ENCODE measurements around the gene AASDH.

DNA sequence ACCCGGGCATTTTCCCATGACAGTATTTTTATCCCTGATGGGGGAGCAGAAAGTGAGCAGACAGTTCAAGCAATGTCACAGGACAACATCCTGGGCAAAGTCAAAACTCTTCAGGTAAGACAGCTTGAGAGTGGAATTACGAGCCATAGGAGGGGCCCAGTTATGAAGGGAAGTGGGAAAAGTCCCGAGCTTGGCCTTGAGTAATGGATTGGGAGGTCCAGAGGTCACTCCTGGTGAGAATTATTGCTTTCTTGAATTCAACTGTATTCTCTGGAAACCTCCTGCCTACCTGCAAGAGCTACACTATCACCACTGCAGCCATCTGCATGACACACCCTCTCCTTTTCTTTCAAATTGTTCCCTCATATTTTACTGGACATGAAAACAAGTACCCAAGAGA is 89.1 kb downstream of the AASDH start:
- no peak for TF ChIP-seq ZNF501 (CRISPR knock-in tag; IDR thresholded peaks at IDR 0.05)
- no peak for TF ChIP-seq POLR2AphosphoS2 (IDR thresholded peaks at IDR 0.05; ENCODE audit: low read depth, low read length)
- TF ChIP-seq, protein P1, sequence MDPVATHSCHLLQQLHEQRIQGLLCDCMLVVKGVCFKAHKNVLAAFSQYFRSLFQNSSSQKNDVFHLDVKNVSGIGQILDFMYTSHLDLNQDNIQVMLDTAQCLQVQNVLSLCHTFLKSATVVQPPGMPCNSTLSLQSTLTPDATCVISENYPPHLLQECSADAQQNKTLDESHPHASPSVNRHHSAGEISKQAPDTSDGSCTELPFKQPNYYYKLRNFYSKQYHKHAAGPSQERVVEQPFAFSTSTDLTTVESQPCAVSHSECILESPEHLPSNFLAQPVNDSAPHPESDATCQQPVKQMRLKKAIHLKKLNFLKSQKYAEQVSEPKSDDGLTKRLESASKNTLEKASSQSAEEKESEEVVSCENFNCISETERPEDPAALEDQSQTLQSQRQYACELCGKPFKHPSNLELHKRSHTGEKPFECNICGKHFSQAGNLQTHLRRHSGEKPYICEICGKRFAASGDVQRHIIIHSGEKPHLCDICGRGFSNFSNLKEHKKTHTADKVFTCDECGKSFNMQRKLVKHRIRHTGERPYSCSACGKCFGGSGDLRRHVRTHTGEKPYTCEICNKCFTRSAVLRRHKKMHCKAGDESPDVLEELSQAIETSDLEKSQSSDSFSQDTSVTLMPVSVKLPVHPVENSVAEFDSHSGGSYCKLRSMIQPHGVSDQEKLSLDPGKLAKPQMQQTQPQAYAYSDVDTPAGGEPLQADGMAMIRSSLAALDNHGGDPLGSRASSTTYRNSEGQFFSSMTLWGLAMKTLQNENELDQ (CRISPR knock-in tag; IDR thresholded peaks at IDR 0.05; ENCODE audit: borderline replicate concordance): no peak
- TF ChIP-seq CBX5 (CRISPR knock-in tag; IDR thresholded peaks at IDR 0.05; ENCODE audit: borderline replicate concordance): no peak
- no peak for TF ChIP-seq ZNF639 (CRISPR knock-in tag; conservative IDR thresholded peaks at IDR 0.05)
- TF ChIP-seq YY1 (IDR thresholded peaks at IDR 0.05; ENCODE audit: insufficient read depth, insufficient replicate concordance, low read depth, low read length): no peak
- TF ChIP-seq, protein P2, sequence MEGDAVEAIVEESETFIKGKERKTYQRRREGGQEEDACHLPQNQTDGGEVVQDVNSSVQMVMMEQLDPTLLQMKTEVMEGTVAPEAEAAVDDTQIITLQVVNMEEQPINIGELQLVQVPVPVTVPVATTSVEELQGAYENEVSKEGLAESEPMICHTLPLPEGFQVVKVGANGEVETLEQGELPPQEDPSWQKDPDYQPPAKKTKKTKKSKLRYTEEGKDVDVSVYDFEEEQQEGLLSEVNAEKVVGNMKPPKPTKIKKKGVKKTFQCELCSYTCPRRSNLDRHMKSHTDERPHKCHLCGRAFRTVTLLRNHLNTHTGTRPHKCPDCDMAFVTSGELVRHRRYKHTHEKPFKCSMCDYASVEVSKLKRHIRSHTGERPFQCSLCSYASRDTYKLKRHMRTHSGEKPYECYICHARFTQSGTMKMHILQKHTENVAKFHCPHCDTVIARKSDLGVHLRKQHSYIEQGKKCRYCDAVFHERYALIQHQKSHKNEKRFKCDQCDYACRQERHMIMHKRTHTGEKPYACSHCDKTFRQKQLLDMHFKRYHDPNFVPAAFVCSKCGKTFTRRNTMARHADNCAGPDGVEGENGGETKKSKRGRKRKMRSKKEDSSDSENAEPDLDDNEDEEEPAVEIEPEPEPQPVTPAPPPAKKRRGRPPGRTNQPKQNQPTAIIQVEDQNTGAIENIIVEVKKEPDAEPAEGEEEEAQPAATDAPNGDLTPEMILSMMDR (CRISPR knock-in tag; IDR thresholded peaks at IDR 0.05): no peak
- no peak for TF ChIP-seq NFATC3 (CRISPR knock-in tag; IDR thresholded peaks at IDR 0.05)
- no peak for TF ChIP-seq TCF7L2 (IDR thresholded peaks at IDR 0.05; ENCODE audit: low read depth, low read length)
- no peak for TF ChIP-seq NFIC (IDR thresholded peaks at IDR 0.05; ENCODE audit: low read length)
- TF ChIP-seq HDAC1 (CRISPR knock-in tag; IDR thresholded peaks at IDR 0.05): no peak
- TF ChIP-seq ETV6 (CRISPR knock-in tag; conservative IDR thresholded peaks at IDR 0.05): no peak
- TF ChIP-seq SP2 (CRISPR knock-in tag; IDR thresholded peaks at IDR 0.05): no peak
- no peak for TF ChIP-seq POLR2AphosphoS5 (IDR thresholded peaks at IDR 0.05; ENCODE audit: low read depth, low read length)

Measured in HepG2 (cell line).